SW 1271 (cell line): Measurements from ENCODE around the gene C2orf81.

ENCODE experiments used
- DNase-seq, 2 experiments: peaks; one replicate each; lab custom pipeline; 2025; lab: John Stamatoyannopoulos, UW

The C2orf81 gene

GRCh38 chr2:74390606-74391005 is 30.8 kb downstream of the C2orf81 start:
- no peak for DNase-seq

DNA sequence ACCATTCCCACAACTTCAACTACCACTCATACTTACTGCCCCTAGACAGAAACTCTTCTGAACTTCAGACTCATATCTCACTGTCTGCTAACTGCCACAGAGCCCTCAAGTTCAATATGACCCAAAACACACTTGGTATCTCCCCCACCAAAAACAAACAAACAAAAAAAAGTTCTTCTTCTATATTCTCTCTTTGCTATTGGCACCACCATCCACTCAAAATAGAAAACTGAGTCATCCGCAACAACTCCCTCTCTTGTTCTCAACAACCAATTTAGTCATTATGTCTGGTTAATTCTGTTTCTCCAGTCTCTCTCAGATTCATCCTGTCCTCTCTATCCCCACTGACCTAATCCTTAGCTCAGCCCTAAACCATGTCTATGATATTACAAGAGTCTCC is 34.1 kb downstream of the C2orf81 start:
- DNase-seq = no peak

GRCh38 chr2:74385396-74385795 is 36.0 kb downstream of the C2orf81 start:
- DNase-seq = no peak

- DNase-seq = no peak
These were observed 37.4 kb downstream of the C2orf81 start for GRCh38 chr2:74384051-74384450.

DNA sequence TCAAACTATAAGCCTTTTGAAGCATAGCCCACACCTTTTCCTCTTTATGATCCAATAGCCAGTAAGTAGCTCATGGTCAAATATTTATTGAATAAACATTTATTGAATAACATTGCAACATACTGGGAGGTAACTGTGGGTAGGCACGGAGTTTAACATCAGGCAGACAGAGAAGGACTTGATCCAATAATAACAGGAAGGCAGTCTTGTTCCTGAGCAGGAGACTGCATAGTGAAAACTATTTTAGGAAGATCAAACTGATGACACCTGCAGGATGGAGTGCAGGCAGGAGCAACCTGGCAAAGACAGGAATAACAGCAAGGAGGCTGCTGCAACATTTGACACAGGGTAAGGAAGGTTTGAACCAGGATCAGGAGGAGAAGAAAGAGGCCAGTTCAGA is 38.2 kb downstream of the C2orf81 start:
- no peak for DNase-seq

DNA sequence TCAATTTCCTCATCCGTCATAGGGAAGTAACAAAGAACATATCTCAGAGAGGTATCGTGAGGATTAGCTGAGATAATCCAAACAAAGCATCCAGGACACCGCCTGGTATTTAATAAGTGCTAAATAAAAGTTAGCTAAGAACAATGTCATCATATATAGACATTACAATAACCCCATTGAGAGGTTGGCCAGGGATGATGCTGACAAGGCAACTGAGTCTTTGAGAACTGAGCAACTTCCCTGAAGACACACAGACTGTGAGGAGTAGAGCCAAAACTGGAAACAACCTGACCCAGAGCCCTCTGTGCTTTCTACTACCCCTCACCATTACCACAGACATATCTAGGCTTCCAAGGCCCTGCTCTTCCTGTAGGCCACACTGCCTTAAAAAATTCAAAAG is 39.7 kb downstream of the C2orf81 start:
- no peak for DNase-seq

- no peak for DNase-seq
These were observed 41.3 kb downstream of the C2orf81 start, which contains the start of gene DCTN1 for GRCh38 chr2:74379851-74380789. TSS of gene DCTN1 (minus strand) at chr2:74380311. CDS start at chr2:74380037, 274 bp downstream.

DNA sequence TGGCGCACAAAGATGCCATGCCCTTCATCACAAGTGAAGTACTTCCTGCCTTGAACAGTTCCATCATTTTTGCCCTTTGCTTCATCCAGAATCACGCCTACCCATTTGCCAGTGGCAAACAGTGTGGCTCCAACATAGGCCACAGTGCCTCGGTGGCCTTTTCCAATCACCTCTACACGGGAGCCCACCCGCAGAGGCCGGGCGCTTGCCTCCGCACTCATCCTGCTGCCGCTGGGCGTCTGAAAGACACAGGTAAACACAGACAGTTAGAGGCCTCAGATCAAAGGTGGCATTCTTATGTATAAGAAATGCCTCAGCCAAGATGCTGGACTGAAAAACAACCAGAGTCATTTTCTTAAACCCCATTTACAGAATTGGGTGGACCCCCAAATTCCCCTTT is 43.4 kb downstream of the C2orf81 start:
- DNase-seq = no peak

GRCh38 chr2:74375838-74376237 is 45.6 kb downstream of the C2orf81 start:
- DNase-seq = no peak

- DNase-seq = no peak
These were observed 46.8 kb downstream of the C2orf81 start for GRCh38 chr2:74374509-74375205.

GRCh38 chr2:74373985-74374384 is 47.4 kb downstream of the C2orf81 start:
- no peak for DNase-seq

DNA sequence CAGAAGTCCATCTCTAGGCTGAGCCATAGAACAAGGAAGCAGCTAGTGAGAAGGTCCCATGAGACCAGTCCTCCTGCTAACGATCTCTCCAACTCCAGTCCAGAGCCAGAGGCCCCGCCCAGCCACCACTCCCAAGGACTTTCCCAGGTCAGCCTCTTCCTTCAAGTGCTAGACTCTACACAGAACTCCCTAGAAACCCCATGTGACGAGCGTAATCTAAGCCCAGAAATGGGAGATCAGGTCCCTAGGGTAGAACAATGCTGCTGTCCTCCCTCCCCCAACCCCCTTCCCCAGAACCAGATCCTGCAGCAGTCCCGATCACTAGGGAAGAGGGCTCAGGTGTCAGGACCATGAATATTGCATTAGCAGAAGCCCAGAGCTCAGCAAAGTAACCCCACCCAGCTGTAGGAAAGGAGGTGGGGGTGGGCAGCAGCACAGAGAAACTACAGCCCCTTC is 48.2 kb downstream of the C2orf81 start:
- no peak for DNase-seq

DNA sequence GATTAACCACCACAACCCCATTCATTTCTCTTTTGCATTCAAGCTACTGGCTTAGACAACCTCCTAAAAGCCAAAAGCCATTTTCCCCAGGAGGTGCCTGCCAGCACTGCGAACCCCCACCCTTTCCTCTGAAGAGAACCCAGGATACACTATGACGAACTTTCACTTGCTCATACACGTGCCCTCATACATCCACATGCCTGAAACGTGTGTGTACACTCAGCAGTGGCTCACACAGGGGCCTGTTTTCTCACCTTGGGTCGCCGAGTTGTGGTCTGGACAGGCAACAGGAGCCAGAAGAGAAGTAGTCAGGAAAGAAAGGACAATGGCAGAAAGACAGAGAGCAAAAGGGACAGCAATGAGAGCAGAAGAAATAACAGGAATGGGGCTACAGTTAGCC is 48.7 kb downstream of the C2orf81 start:
- DNase-seq = no peak

DNA sequence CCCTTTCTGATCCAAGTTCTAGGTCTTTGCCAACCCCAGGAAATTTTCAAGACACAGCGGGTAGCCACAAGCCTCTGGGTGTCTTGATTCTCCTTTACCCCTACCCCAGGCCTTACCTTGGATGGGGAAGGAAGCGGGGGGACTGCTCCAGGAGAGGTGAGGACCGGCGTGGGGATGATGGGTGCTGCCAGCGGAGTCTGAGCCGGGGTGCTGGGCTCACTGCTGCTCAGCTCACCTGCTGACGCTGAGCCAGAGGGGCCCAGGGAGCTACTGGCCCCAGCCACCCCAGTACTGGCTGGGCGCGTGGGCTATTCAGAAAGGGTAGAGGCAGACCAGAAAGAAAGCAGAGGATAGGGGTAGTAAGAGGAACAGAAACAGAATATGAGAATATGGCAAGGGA is 50.0 kb downstream of the C2orf81 start:
- DNase-seq = no peak

DNA sequence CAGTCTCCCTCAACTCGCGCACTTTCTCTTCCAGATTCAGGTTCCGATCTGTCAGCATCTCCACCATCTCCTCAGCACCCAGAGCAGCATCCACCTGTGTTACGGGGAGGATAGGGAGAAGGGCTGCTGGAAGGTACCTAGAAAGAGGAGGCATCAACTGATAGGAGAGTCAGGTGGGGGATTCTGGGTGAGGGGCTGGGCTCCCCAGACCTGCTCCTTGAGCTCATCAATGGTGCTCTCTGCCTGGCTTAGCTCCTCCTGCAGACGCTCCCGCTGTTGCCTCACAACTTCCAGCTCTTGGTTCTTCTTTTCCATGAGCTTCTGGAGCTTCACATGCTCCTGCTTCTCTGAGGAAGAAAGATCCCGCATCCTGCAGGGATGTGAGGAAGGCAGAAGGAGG is 51.4 kb downstream of the C2orf81 start:
- no peak for DNase-seq

DNA sequence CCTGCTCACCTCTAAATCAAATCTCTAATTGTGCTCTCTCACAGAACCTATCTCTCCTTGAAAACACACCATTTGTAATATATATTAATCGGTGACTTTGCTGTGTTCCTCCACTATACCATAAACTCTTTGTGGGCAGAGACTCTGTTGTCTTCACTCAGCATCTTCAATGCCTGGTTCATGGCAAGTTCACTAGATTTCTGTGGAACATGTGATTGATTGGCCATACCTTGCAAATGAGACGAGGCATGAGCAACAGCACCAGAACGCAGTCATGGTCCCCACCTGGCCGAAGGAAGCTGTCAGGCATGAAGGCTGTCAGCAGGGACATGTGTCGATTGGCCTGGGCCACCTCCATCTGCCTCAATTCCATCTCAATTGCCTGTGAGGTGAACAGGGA is 52.9 kb downstream of the C2orf81 start:
- DNase-seq = no peak

DNA sequence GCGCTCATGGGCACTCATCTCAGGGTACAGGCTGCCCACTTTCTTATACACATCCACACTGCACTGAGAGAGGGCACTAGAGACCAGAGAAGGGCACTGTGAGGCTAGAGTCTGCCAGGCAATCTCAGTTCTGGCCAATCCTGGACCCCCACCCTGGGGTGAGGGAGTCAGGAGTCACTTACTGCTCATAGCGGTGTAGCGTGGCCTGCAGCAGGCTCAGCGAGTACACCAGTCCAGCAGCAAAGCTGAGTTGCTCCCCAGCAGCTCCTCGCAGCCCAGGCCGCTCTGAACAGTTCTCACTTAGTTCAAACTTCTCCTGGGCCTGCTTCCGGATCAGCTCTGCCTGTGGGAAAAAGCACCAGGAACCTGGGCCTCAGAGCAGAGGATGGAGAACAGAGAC is 53.6 kb downstream of the C2orf81 start:
- DNase-seq = no peak

GRCh38 chr2:74366036-74366435 is 55.4 kb downstream of the C2orf81 start:
- DNase-seq = no peak

DNA sequence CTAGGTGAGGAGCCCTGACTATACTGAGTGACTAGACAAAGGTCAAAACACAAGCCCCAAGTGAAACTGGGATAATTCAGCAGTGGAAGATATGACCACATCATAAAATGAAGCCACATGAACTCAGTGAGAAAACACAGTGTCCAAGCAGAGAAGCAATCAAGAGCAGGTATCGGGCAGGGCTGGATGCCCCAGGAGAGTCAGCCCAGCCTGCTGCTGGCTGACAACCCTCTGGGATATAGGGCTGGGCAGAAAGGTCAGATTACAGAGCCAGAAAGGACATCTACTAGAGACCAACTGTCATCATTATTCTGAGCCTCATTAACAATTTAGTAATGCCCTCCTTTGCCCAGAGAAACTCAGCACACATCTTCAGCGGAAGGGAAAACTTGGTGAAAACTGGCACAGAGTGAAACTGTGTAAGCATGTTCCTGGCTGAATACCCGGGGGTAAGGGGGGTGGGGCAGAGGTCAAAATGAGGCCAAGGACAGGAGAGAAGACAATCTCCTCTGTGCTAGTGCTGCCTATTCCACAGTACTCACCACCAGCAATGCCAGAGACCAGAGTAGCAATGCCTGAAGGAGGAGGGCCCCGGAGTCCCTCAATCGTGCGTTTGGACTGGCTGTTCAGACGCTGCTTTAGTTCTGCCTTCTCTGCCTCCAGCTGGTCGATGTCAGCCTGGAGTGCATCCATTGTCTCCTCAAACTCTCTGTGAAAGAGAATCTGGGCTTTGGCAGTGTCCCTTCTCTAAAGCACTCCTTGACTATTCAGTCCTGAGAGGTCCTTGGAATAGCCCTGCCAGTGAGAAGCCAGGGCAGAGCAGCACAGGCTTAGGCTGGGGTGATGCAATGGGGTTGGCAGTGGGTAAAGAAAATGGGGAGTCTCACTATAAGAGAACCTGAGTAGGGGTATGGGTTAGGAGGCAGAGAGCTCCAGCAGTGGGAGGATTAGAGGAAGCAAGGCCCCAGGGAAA is 56.6 kb downstream of the C2orf81 start:
- no peak for DNase-seq
